ENCODE measurements around the gene SULT1A2.

The SULT1A2 gene

DNA sequence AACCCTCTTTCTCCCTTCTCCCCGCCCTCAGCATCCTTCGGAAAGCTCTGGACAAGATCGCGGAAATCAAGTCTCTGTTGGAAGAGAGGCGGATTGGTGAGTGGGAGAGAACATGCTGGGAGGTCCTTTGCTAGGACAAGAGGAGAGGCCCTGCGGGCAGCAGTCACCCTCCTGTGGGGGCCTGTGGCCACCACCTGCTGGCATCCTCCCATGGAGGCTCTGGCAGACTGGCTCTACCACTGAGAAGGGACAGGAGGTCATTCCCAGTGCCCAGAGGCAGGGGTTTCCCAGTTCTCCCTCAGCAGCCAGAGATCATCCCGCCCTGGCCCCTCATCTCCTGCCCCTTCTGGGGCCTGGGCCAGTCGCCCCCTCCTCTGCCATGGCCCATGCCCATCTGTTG, 7.8 kb downstream of the SULT1A2 start:
- Histone ChIP-seq H3K9ac (ENCODE audit: low read length in 2 of 2) (no peak overlapping the region), H3K27ac (ENCODE audit: low read length) (no peak overlapping the region), H3K9me3 (ENCODE audit: control insufficient read depth in 2 of 2, low read length in 2 of 2) (no peaks in the 10 kb centered on the region), H3K4me3 (ENCODE audit: low read length in 2 of 2) (no peak overlapping the region), H3K27me3 (ENCODE audit: control insufficient read depth in 1 of 2, insufficient read depth in 2 of 2, low read length in 2 of 2) (no peaks in the 10 kb centered on the region), H3K4me1 (ENCODE audit: control insufficient read depth, insufficient read depth, low read length) (no peaks in the 10 kb centered on the region), H3K36me3 (ENCODE audit: control insufficient read depth in 2 of 2, insufficient read depth in 2 of 2, low read length in 2 of 2) (peaks cover 30 to 36% of the 10 kb centered on the region in 2 donors)

DNA sequence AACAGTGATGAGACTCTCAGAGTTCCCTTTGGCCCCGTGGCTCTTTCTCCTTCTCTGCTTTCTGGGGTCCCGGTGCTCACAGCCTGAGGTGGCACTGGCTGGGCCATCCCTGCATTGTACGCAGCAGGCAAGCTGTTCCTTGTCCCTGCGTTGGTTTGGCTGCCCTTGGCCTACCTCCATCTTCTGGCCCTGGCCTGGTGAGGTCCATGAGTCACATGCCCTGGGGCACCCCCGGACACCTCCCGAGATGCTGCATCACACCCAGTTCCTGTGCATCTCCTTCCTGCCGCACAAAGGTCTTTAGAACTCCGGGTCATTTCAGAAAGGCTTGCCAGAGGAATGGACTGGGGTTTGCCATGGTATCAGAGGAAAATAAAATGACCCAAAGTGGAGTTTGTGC, 9.5 kb downstream of the SULT1A2 start:
- Histone ChIP-seq H3K27me3 (ENCODE audit: control insufficient read depth in 1 of 2, insufficient read depth in 2 of 2, low read length in 2 of 2) (no peaks in the 10 kb centered on the region), H3K9me3 (ENCODE audit: control insufficient read depth in 2 of 2, low read length in 2 of 2) (no peaks in the 10 kb centered on the region), H3K9ac (ENCODE audit: low read length in 2 of 2) (no peak overlapping the region), H3K27ac (ENCODE audit: low read length) (no peak overlapping the region), H3K36me3 (ENCODE audit: control insufficient read depth in 2 of 2, insufficient read depth in 2 of 2, low read length in 2 of 2) (peaks cover 34 to 43% of the 10 kb centered on the region in 2 donors), H3K4me1 (ENCODE audit: control insufficient read depth, insufficient read depth, low read length) (no peaks in the 10 kb centered on the region), H3K4me3 (ENCODE audit: low read length in 2 of 2) (no peak overlapping the region)

DNA sequence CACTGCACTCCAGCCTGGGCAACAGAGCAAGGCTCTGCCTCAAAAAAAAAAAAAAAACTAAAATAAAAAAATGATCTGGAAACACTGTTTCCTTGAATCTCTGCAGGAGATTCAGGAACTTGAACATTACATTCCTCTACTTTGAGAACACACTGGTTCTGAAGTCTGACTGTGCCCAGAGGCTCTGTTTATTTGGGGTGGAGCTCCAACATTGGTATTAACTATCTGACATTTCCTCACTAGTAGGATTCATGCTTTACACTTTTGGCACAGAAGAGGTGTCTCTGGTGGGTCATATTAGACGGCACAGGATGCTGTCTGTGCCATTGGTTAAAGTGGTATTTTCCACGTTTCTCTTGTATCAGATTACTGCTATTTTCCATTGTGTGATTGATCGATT, 10.4 kb downstream of the SULT1A2 start:
- Histone ChIP-seq H3K9ac (ENCODE audit: low read length in 2 of 2) (no peak overlapping the region), H3K36me3 (ENCODE audit: control insufficient read depth in 2 of 2, insufficient read depth in 2 of 2, low read length in 2 of 2) (peaks cover 38 to 46% of the 10 kb centered on the region in 2 donors), H3K4me3 (ENCODE audit: low read length in 2 of 2) (no peak overlapping the region), H3K4me1 (ENCODE audit: control insufficient read depth, insufficient read depth, low read length) (no peaks in the 10 kb centered on the region), H3K9me3 (ENCODE audit: control insufficient read depth in 2 of 2, low read length in 2 of 2) (no peaks in the 10 kb centered on the region), H3K27ac (ENCODE audit: low read length) (no peak overlapping the region), H3K27me3 (ENCODE audit: control insufficient read depth in 1 of 2, insufficient read depth in 2 of 2, low read length in 2 of 2) (no peaks in the 10 kb centered on the region)

DNA sequence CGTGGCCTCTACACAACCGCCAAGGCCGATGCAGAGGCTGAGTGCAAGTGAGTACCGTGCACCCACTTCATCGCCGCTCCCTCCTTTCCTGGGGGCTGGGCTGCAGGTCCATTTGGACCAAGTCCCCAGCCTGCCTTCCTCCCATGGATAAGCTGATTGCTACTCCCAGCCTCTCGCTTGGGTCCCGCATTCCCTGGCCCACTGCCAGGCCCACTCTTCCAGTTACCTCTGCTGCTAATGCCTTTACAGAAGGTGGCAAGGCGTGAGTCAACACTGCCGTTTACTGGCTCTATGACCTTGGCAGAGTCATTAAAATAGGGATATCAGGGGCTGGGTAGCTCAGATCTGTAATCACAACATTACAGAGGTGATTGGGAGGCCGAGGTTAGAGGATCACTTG, 11.2 kb downstream of the SULT1A2 start:
- Histone ChIP-seq H3K36me3 (ENCODE audit: control insufficient read depth in 2 of 2, insufficient read depth in 2 of 2, low read length in 2 of 2) (peaks cover 43 to 46% of the 10 kb centered on the region in 2 donors), H3K9ac (ENCODE audit: low read length in 2 of 2) (no peak overlapping the region), H3K9me3 (ENCODE audit: control insufficient read depth in 2 of 2, low read length in 2 of 2) (no peaks in the 10 kb centered on the region), H3K4me1 (ENCODE audit: control insufficient read depth, insufficient read depth, low read length) (no peaks in the 10 kb centered on the region), H3K27me3 (ENCODE audit: control insufficient read depth in 1 of 2, insufficient read depth in 2 of 2, low read length in 2 of 2) (no peaks in the 10 kb centered on the region), H3K4me3 (ENCODE audit: low read length in 2 of 2) (no peak overlapping the region), H3K27ac (ENCODE audit: low read length) (no peak overlapping the region)

DNA sequence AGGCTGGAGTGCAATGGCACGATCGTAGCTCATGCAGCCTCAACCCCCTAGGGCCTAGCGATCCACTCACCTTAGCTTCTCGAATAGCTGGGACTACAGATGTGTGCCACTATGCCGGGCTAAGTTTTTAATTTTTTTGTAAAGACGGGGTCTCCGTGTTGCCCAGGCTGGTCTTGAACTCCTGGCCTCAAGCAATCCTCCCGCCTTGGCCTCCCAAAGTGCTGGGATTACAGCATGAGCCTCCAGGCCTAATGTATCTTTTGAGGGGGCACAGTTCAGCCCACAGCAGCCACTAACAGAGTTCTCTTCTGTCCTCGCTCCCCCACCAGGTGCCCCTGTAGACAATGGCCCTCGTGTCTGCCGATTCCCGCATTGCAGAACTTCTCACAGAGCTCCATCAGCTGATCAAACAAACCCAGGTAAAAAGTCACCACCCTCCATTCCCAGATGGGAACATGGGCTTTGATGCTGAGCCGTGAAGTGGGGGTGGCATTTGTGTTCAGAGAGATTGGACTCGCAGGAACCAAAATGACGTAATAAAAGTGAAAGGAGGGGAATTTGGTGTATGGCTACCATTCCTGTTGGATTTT, 16.0 kb downstream of the SULT1A2 start:
- Histone ChIP-seq H3K27me3 (ENCODE audit: control insufficient read depth in 1 of 2, insufficient read depth in 2 of 2, low read length in 2 of 2) (no peaks in the 10 kb centered on the region), H3K36me3 (ENCODE audit: control insufficient read depth in 2 of 2, insufficient read depth in 2 of 2, low read length in 2 of 2) (peaks cover 18 to 28% of the 10 kb centered on the region in 2 donors), H3K27ac (ENCODE audit: low read length) (no peak overlapping the region), H3K4me3 (ENCODE audit: low read length in 2 of 2) (no peak overlapping the region), H3K4me1 (ENCODE audit: control insufficient read depth, insufficient read depth, low read length) (no peaks in the 10 kb centered on the region), H3K9me3 (ENCODE audit: control insufficient read depth in 2 of 2, low read length in 2 of 2) (no peaks in the 10 kb centered on the region), H3K9ac (ENCODE audit: low read length in 2 of 2) (no peak overlapping the region)

DNA sequence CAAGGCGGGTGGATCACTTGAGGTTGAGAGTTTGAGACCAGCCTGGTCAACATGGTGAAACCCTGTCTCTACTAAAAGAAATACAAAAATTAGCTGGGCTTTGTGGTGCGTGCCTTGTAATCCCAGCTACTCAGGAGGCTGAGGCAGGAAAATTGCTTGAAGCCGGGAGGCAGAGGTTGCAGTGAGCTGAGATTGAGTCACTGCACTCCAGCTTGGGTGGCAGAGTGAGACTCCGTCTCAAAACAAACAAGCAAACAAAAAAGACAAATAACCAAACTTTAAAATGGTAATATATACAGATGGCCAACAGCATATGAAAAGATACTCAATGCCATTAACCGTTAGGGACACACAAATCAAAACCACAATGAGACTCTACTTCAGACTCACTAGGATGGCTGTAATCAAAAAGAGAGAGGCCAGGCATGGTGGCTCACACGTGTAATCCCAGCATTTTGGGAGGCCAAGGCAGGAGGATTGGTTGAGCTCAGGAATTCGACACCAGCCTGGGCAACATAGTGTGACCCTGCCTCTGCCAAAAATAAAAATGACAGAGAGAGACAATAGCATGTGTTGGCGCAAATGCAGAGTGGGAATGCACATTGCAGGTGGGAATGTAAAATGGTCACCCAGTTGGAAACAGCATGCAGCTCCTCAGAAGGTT, 21.3 kb downstream of the SULT1A2 start:
- peaks cover 0 to 5% of the 10 kb centered on the region in 2 donors for H3K36me3 ChIP-seq (ENCODE audit: control insufficient read depth in 2 of 2, insufficient read depth in 2 of 2, low read length in 2 of 2)
- no peak overlapping the region for H3K27ac ChIP-seq (ENCODE audit: low read length)
- no peaks in the 10 kb centered on the region for H3K9me3 ChIP-seq (ENCODE audit: control insufficient read depth in 2 of 2, low read length in 2 of 2)

DNA sequence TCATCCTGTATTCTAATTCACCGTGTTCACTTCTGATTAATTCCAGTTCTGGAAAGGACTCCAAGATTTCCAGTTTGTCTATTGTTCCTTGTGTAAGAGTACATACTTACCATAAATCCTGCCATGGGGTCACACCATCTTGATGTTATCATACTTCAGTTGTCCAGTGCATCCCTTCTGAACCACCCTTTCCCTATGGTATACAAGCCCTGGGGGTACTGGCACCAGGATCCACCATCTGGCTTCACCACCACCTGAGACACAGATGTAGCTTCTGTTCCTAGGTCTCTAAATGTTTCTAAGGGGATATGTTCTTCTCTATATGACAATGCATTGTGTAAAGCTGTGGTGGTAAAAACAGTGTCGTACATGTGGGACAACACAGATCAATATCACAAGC, 21.9 kb downstream of the SULT1A2 start:
- H3K36me3 ChIP-seq (ENCODE audit: control insufficient read depth in 2 of 2, insufficient read depth in 2 of 2, low read length in 2 of 2): peaks cover 0 to 5% of the 10 kb centered on the region in 2 donors
- H3K27me3 ChIP-seq (ENCODE audit: control insufficient read depth in 1 of 2, insufficient read depth in 2 of 2, low read length in 2 of 2): no peaks in the 10 kb centered on the region
- peaks cover 18% of the 10 kb centered on the region for H3K4me1 ChIP-seq (ENCODE audit: control insufficient read depth, insufficient read depth, low read length)
- no peaks in the 10 kb centered on the region for H3K9me3 ChIP-seq (ENCODE audit: control insufficient read depth in 2 of 2, low read length in 2 of 2)
- no peak overlapping the region for H3K9ac ChIP-seq (ENCODE audit: low read length in 2 of 2)
- no peak overlapping the region for H3K4me3 ChIP-seq (ENCODE audit: low read length in 2 of 2)
- no peak overlapping the region for H3K27ac ChIP-seq (ENCODE audit: low read length)

More for the DNA sequence above, 21.3 kb downstream of the SULT1A2 start:
- H3K9ac ChIP-seq (ENCODE audit: low read length in 2 of 2): no peak overlapping the region
- H3K4me3 ChIP-seq (ENCODE audit: low read length in 2 of 2): no peak overlapping the region
- H3K27me3 ChIP-seq (ENCODE audit: control insufficient read depth in 1 of 2, insufficient read depth in 2 of 2, low read length in 2 of 2): no peaks in the 10 kb centered on the region
- peaks cover 18% of the 10 kb centered on the region for H3K4me1 ChIP-seq (ENCODE audit: control insufficient read depth, insufficient read depth, low read length)

DNA sequence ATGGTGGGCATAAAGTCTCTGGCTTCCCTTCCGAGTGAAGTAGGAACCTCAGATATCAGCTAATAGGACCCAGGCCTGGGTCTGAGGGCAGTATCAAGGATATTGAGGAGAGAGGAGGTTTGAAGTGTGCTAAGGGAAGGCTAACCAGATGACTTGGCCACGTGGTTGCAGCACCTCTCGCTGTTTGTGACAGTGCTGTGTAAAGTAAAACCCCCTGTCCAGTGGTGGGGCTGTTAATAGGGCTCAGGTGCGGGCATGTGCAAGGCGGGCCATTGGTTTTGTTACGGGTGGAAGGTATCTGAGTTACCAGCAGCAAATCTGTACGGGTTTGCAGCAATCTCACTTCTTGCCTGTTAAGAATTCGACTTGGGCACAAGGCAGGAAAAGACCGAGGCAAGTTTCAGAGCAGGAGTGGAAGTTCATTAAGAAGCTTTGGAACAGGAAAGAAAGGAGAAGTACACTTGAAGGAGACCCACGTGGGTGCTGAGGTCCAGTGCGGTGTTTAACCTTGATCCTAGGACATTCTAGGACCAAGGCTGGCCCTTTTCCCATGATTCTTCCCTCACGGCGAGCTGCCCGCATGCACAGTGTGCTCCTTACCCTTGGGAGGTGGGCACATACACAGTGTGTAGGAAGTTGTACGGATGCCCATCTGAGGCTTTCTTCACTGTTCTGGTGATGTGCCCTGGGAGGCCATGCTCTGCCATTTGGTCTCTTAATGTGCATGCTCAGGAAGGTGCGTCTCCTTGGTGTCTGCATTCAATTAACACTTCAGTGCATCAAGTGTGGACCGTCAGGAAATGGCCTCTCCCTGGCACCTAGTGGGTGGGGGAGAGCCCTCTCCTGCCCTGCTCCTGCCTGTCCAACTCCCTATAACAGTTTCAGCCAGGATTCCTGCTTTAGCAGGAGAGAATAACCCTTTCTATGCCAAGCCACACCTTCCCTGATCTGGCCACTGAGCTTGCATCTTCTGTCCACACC, 22.8 kb downstream of the SULT1A2 start:
- Histone ChIP-seq H3K9ac (ENCODE audit: low read length in 2 of 2) (peak overlapping the region in 1 of 2 donors; percentile 5), H3K4me1 (ENCODE audit: control insufficient read depth, insufficient read depth, low read length) (peaks cover 18% of the 10 kb centered on the region), H3K4me3 (ENCODE audit: low read length in 2 of 2) (no peak overlapping the region), H3K27ac (ENCODE audit: low read length) (no peak overlapping the region), H3K36me3 (ENCODE audit: control insufficient read depth in 2 of 2, insufficient read depth in 2 of 2, low read length in 2 of 2) (peaks cover 0 to 5% of the 10 kb centered on the region in 2 donors), H3K27me3 (ENCODE audit: control insufficient read depth in 1 of 2, insufficient read depth in 2 of 2, low read length in 2 of 2) (no peaks in the 10 kb centered on the region), H3K9me3 (ENCODE audit: control insufficient read depth in 2 of 2, low read length in 2 of 2) (no peaks in the 10 kb centered on the region)

DNA sequence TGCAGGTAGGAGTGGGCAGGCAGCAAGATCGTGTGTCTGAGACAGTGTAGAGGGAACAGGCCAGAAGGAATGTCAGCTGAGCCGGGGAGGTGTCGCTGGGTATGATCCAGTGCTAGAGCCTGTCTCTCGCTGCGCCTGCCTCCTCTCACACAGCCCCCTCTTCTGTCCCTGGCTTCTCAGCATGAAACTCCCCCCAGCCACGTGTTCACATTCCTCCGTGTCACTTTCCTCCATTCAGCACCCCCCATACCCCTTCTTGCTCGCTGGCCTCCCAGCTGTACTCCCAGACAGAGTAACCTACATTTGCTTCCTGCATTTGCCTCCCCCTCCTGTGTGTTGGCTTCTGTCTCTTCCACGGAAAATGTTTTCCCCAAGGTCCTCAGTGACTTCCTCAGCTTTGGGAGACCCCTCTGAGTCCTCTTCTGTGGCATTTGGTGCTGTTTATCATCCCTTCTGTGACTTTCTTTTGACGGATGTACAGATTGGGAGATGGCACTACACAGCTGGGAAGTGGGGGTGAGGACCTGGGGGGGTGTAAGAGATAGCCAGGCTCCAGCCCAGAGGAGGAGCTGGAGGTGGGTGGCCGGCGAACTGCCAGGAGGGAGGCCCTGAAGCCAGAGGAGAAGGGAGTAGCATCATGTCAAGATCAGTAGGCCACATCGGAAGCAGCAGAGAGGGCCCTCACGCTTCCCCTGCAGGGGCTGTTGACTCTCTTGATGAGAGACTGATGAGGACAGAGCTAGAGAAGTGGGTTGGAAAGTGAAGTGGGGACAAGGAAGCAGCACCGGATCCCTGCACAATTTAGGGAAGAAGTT, 23.9 kb downstream of the SULT1A2 start:
- Histone ChIP-seq H3K27ac (ENCODE audit: low read length) (peak overlapping the region; percentile 41), H3K36me3 (ENCODE audit: control insufficient read depth in 2 of 2, insufficient read depth in 2 of 2, low read length in 2 of 2) (peaks cover 0 to 5% of the 10 kb centered on the region in 2 donors), H3K9me3 (ENCODE audit: control insufficient read depth in 2 of 2, low read length in 2 of 2) (no peaks in the 10 kb centered on the region), H3K27me3 (ENCODE audit: control insufficient read depth in 1 of 2, insufficient read depth in 2 of 2, low read length in 2 of 2) (no peaks in the 10 kb centered on the region), H3K4me1 (ENCODE audit: control insufficient read depth, insufficient read depth, low read length) (peaks cover 18% of the 10 kb centered on the region), H3K9ac (ENCODE audit: low read length in 2 of 2) (no peak overlapping the region), H3K4me3 (ENCODE audit: low read length in 2 of 2) (peak overlapping the region in 1 of 2 donors; percentile 47)

Data from stomach smooth muscle (tissue), 2 donors.